H9 (cell line): ENCODE data around the gene ROPN1B. TPM values are rescaled to one million over a fixed set of nuclear protein-coding genes. Genes with fewer than 3 reads are reported as not detected.
"Not testable (repeated sequence)": the region's sequence is repeated elsewhere in the genome, so short reads cannot be mapped to it uniquely, and the experiment has no call there.

Experiments
- DNase-seq: peaks from one replicate; pipeline ENCODE4 v3.0.0-alpha.2; 2017
- H2AFZ ChIP-seq: one replicate; pipeline ENCODE4 v1.6.1; 2013; ENCODE audit warnings: mild to moderate bottlenecking, low read length, control low read depth, moderate library complexity
- H2AK5ac ChIP-seq: 2 replicates; pipeline ENCODE4 v1.6.1; 2013; ENCODE audit warnings: low read length, control low read depth, mixed read lengths; ENCODE audit not compliant: insufficient read length
- H2BK120ac ChIP-seq: one replicate; pipeline ENCODE4 v1.6.1; 2013; ENCODE audit warnings: low read depth, mild to moderate bottlenecking, low read length, control low read depth, inconsistent platforms; ENCODE audit not compliant: poor library complexity, severe bottlenecking
- H2BK12ac ChIP-seq: 2 replicates; pipeline ENCODE4 v1.6.1; 2013; ENCODE audit warnings: low read length, control low read depth, mixed read lengths, low read depth; ENCODE audit not compliant: insufficient read length
- H2BK15ac ChIP-seq: 2 replicates; pipeline ENCODE4 v1.6.1; 2013; ENCODE audit warnings: low read depth, low read length, control low read depth
- H2BK20ac ChIP-seq: one replicate; pipeline ENCODE4 v1.6.1; 2013; ENCODE audit warnings: low read depth, mild to moderate bottlenecking, low read length, control low read depth, inconsistent platforms; ENCODE audit not compliant: poor library complexity, severe bottlenecking
- H2BK5ac ChIP-seq: 2 replicates; pipeline ENCODE4 v1.6.1; 2013; ENCODE audit warnings: low read length, control low read depth, mixed read lengths; ENCODE audit not compliant: insufficient read length
- H3K14ac ChIP-seq: 2 replicates; pipeline ENCODE4 v1.6.1; 2013; ENCODE audit warnings: low read length, control low read depth; ENCODE audit not compliant: insufficient read depth
- H3K18ac ChIP-seq: 2 replicates; pipeline ENCODE4 v1.6.1; 2013; ENCODE audit warnings: low read depth, mild to moderate bottlenecking, mixed read lengths, low read length, control low read depth; ENCODE audit not compliant: insufficient read length
- H3K23ac ChIP-seq: 2 replicates; pipeline ENCODE4 v1.6.1; 2013; ENCODE audit warnings: low read length, control low read depth, mixed read lengths, low read depth; ENCODE audit not compliant: insufficient read length
- H3K23me2 ChIP-seq: 2 replicates; pipeline ENCODE4 v1.6.1; 2013; ENCODE audit warnings: low read depth, mild to moderate bottlenecking, mixed read lengths, low read length, control low read depth; ENCODE audit not compliant: insufficient read length, poor library complexity, severe bottlenecking
- H3K27ac ChIP-seq: 2 replicates; pipeline ENCODE4 v1.5.1; 2013; ENCODE audit warnings: low read length, control low read depth, mixed read lengths, low read depth; ENCODE audit not compliant: insufficient read length
- H3K27me3 ChIP-seq: 2 replicates; pipeline ENCODE4 v1.6.1; 2013; ENCODE audit warnings: low read length, control low read depth, inconsistent platforms; ENCODE audit not compliant: insufficient read depth
- H3K4ac ChIP-seq: 2 replicates; pipeline ENCODE4 v1.6.1; 2013; ENCODE audit warnings: low read depth, mild to moderate bottlenecking, control low read depth, inconsistent platforms, low read length, moderate library complexity
- H3K4me1 ChIP-seq: 2 replicates; pipeline ENCODE4 v1.6.1; 2013; ENCODE audit warnings: low read length, control low read depth, inconsistent platforms; ENCODE audit not compliant: insufficient read depth
- H3K4me2 ChIP-seq: 2 replicates; pipeline ENCODE4 v1.6.1; 2013; ENCODE audit warnings: low read length, control low read depth, mixed read lengths; ENCODE audit not compliant: insufficient read length, insufficient read depth
- H3K56ac ChIP-seq: 2 replicates; pipeline ENCODE4 v1.6.1; 2013; ENCODE audit warnings: low read depth, mild to moderate bottlenecking, mixed read lengths, low read length, control low read depth; ENCODE audit not compliant: insufficient read length
- H3K79me1 ChIP-seq: 2 replicates; pipeline ENCODE4 v1.6.1; 2013; ENCODE audit warnings: low read depth, mild to moderate bottlenecking, moderate library complexity, low read length, control low read depth, inconsistent platforms; ENCODE audit not compliant: insufficient read depth, poor library complexity, severe bottlenecking
- H3K79me2 ChIP-seq: 2 replicates; pipeline ENCODE4 v1.6.1; 2013; ENCODE audit warnings: low read length, control low read depth, inconsistent platforms; ENCODE audit not compliant: insufficient read depth
- H3K9ac ChIP-seq: 2 replicates; pipeline ENCODE4 v1.6.1; 2013; ENCODE audit warnings: low read length, control low read depth, mixed read lengths; ENCODE audit not compliant: insufficient read length; ENCODE audit errors: extremely low read depth
- H3K9me3 ChIP-seq: one replicate; pipeline ENCODE4 v1.6.1; 2013; ENCODE audit warnings: low read depth, low read length, inconsistent platforms; ENCODE audit not compliant: control insufficient read depth
- H3T11ph ChIP-seq: one replicate; pipeline ENCODE4 v1.6.1; 2013; ENCODE audit warnings: mild to moderate bottlenecking, low read length, control low read depth, inconsistent platforms
- H4K20me1 ChIP-seq: one replicate; pipeline ENCODE4 v1.6.1; 2013; ENCODE audit not compliant: control insufficient read depth, insufficient read length, insufficient read depth
- H4K5ac ChIP-seq: 2 replicates; pipeline ENCODE4 v1.6.1; 2013; ENCODE audit warnings: low read depth, mild to moderate bottlenecking, mixed read lengths, low read length, control low read depth; ENCODE audit not compliant: insufficient read length
- H4K8ac ChIP-seq: replicated peaks from 2 replicates; pipeline ENCODE4 v1.6.1; 2013; ENCODE audit warnings: low read length, control low read depth, mixed read lengths, low read depth; ENCODE audit not compliant: insufficient read length
- H4K91ac ChIP-seq: 2 replicates; pipeline ENCODE4 v1.6.1; 2013; ENCODE audit warnings: low read depth, mild to moderate bottlenecking, moderate library complexity, mixed read lengths, low read length, control low read depth; ENCODE audit not compliant: insufficient read length
- H3K27ac Mint-ChIP-seq, 3 experiments: 2 replicates in 2 of 3; 3 replicates in 1 of 3; pipeline ENCODE4 v1.8.0; 2020 to 2021; ENCODE audit warnings: mixed read lengths in 3 of 3, mild to moderate bottlenecking in 1 of 3, moderate library complexity in 1 of 3
- H3K27me3 Mint-ChIP-seq: 2 replicates; pipeline ENCODE4 v1.8.0; 2021; ENCODE audit warnings: low read depth, mild to moderate bottlenecking, moderate library complexity, mixed read lengths
- H3K36me3 Mint-ChIP-seq, 3 experiments: 2 replicates in 2 of 3; 3 replicates in 1 of 3; pipeline ENCODE4 v1.8.0; 2020 to 2021; ENCODE audit warnings: low read depth in 3 of 3, mixed read lengths in 3 of 3; ENCODE audit not compliant: insufficient read depth in 1 of 3
- H3K4me1 Mint-ChIP-seq, 2 experiments: 2 replicates each; pipeline ENCODE4 v1.8.0; 2020; ENCODE audit warnings: mixed read lengths in 2 of 2
- H3K4me3 Mint-ChIP-seq, 2 experiments: 2 replicates in 1 of 2; 3 replicates in 1 of 2; pipeline ENCODE4 v1.8.0; 2020 to 2021; ENCODE audit warnings: mild to moderate bottlenecking in 2 of 2, mixed read lengths in 2 of 2, moderate library complexity in 1 of 2
- H3K9me3 Mint-ChIP-seq, 2 experiments: 2 replicates in 1 of 2; 3 replicates in 1 of 2; pipeline ENCODE4 v1.8.0; 2020; ENCODE audit warnings: mild to moderate bottlenecking in 2 of 2, mixed read lengths in 2 of 2, moderate library complexity in 1 of 2
- WGBS: extraction: QIAGEN DNeasy Blood & Tissue Kit; methylation state at CpG from one replicate; pipeline ENCODE4 v1.1.7; 2013; ENCODE audit warnings: missing lambda C conversion rate, low lambda C conversion rate, mixed read lengths; ENCODE audit not compliant: insufficient read length; ENCODE audit errors: extremely low coverage; 5-methylcytosine and 5-hydroxymethylcytosine counted together
- total RNA-seq: library from RNA; stranded (reverse); gene quantifications from 2 replicates; pipeline ENCODE4 v1.2.1, GENCODE V29; 2021

The ROPN1B gene
- total RNA-seq, 1 experiment from 2014 or later: not detected

DNA sequence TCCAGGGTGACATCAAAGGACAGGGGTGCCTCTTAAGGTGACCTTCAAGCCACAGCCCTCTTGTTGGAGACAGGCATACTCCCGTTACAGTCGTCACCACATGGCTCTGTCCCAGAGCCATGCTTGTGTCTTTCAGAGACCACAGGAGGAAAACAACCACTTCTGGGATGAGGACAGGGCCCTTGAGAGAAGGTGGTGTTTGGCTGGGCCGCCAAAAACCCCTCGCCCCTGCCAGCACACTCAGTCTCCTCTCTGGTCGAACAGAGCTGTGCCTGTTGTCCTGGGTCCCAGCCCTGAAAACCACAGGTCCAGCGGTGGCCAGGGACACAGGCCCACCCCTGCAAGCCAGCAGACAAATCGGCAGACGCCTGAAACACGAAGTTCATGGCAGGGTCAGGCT lies 44.7 kb upstream of the ROPN1B start:
- H3K4ac ChIP-seq, H3K4me3 Mint-ChIP-seq, H4K91ac ChIP-seq, H3K27ac Mint-ChIP-seq, H3T11ph ChIP-seq, H3K36me3 Mint-ChIP-seq, H2BK15ac ChIP-seq, H3K14ac ChIP-seq, H2BK5ac ChIP-seq, H3K23ac ChIP-seq, H3K4me2 ChIP-seq, H4K5ac ChIP-seq, H3K9me3 Mint-ChIP-seq, H2BK20ac ChIP-seq, H4K8ac ChIP-seq, H3K27me3 Mint-ChIP-seq, H3K9ac ChIP-seq, H3K9me3 ChIP-seq, H3K27ac ChIP-seq, H4K20me1 ChIP-seq, H3K56ac ChIP-seq, H3K27me3 ChIP-seq, H2AK5ac ChIP-seq, H2BK120ac ChIP-seq, H3K79me1 ChIP-seq, DNase-seq, H2AFZ ChIP-seq, H3K79me2 ChIP-seq, H3K23me2 ChIP-seq, H3K4me1 ChIP-seq, H2BK12ac ChIP-seq, H3K18ac ChIP-seq: not testable (repeated sequence)
- peaks cover 10 to 11% of the 10 kb centered on the region in 2 experiments for H3K4me1 Mint-ChIP-seq
- no CpG with 5 or more reads among the region's 9 CpGs for WGBS

GRCh38 chr3:125925727-125926126 lies 43.3 kb upstream of the ROPN1B start:
- not testable (repeated sequence) for H3K4ac ChIP-seq, H3K79me2 ChIP-seq, H3K9me3 Mint-ChIP-seq, DNase-seq, H4K91ac ChIP-seq, H3K27ac Mint-ChIP-seq, H3K18ac ChIP-seq, H4K20me1 ChIP-seq, H3K9ac ChIP-seq, H3K4me1 ChIP-seq, H3K23me2 ChIP-seq, H2BK5ac ChIP-seq, H2BK12ac ChIP-seq, H2AK5ac ChIP-seq, H3K27ac ChIP-seq, H3K56ac ChIP-seq, H2AFZ ChIP-seq, H2BK120ac ChIP-seq, H3K14ac ChIP-seq, H2BK15ac ChIP-seq, H3K27me3 Mint-ChIP-seq, H4K8ac ChIP-seq, H3K23ac ChIP-seq, H3K4me3 Mint-ChIP-seq, H3K27me3 ChIP-seq, H3K36me3 Mint-ChIP-seq, H2BK20ac ChIP-seq, H4K5ac ChIP-seq, H3K4me2 ChIP-seq, H3K9me3 ChIP-seq, H3K79me1 ChIP-seq, H3T11ph ChIP-seq
- whole genome bisulfite sequencing: no CpG with 5 or more reads among the region's 13 CpGs
- peaks cover 15% of the 10 kb centered on the region in 2 experiments for H3K4me1 Mint-ChIP-seq
